ENCODE measurements around the gene DNAJA3. TPM values are rescaled to one million over a fixed set of nuclear protein-coding genes. Genes with fewer than 3 reads are reported as not detected.
A peak's percentile ranks its signal among the peaks of the same experiment; 100 is the strongest.

DNAJA3 gene
- total and polyA plus RNA-seq, 2 of the 4 experiments (the other 2 are of a cell fraction) = 38.0 to 40.2 TPM

- H3K9ac ChIP-seq (ENCODE audit: low read depth, low read length) = no peak overlapping the region
- H3K9me3 ChIP-seq (ENCODE audit: control insufficient read depth, insufficient read depth, low read length) = no peaks in the 10 kb centered on the region
- H3K27me3 ChIP-seq (ENCODE audit: control insufficient read depth, insufficient read depth, low read length) = no peaks in the 10 kb centered on the region
- no peak overlapping the region for H3K4me2 ChIP-seq (ENCODE audit: low read depth, low read length)
- dilution Hi-C loops (cut with HindIII; ENCODE audit: low sequenced_read_pairs, unreplicated experiment) (no loop called here), intact Hi-C loops (cut with micrococcal nuclease) (loop anchor here (5.0 kb wide), 1 partner anchor 132 kb away; the partner anchor contains the start of gene TFAP4), in situ Hi-C loops (cut with MboI; ENCODE audit: low sequenced_read_pairs) (no loop called here)
- peaks cover 13% of the 10 kb centered on the region for H3K9me1 ChIP-seq (ENCODE audit: insufficient read depth, low read length)
- peaks cover 31% of the 10 kb centered on the region for H4K20me1 ChIP-seq (ENCODE audit: insufficient read depth, low read length)
- H2AFZ ChIP-seq (replicated peaks; ENCODE audit: low read length, poor library complexity) = peak overlapping the region; percentile 32
- CTCF ChIA-PET = interaction anchor here (0.6 to 1.1 kb wide), 4 partner anchors 30 to 697 kb away, joined by 3 read pairs; no protein-coding TSS in a partner anchor
- WGBS, 2 experiments (ENCODE audit: extremely low coverage in 2 of 2, insufficient read length in 1 of 2) = 73% methylated on average over 18 of the region's 20 CpGs; no CpG with 5 or more reads in 1 of the 2 experiments
- peak overlapping the region; percentile 55 for H2AK9ac ChIP-seq (replicated peaks; ENCODE audit: low read depth, low read length, poor library complexity)
- no peak overlapping the region for H3K14ac ChIP-seq (replicated peaks; ENCODE audit: low read depth, low read length)
- DNase-seq (no peak), ATAC-seq (ENCODE audit: low read depth) (peak; percentile 18; the same call in 1 of the 2 replicates)
- H3K27ac ChIP-seq (ENCODE audit: insufficient read depth, low read length) = no peak overlapping the region
- H3K79me1 ChIP-seq (ENCODE audit: low read depth in 1 of 2, low read length in 2 of 2) = peaks cover 7 to 26% of the 10 kb centered on the region in 2 experiments; a peak in 2 of 4 replicates
- H2BK5ac ChIP-seq (ENCODE audit: low read depth, low read length, poor library complexity, severe bottlenecking) = no peak overlapping the region
- H2BK15ac ChIP-seq (ENCODE audit: low read depth, low read length) = no peak overlapping the region
- H3K36me3 ChIP-seq (ENCODE audit: control insufficient read depth, insufficient read depth, low read length) = peaks cover 25% of the 10 kb centered on the region; the same call in 1 of the 2 replicates
- no peak overlapping the region for H2BK120ac ChIP-seq (ENCODE audit: low read depth, low read length)
- no peak overlapping the region for H3K56ac ChIP-seq (ENCODE audit: extremely low read depth, insufficient read depth, low read length)
- H4K91ac ChIP-seq (ENCODE audit: insufficient read depth, low read depth, low read length) = no peak overlapping the region
- peaks cover 21% of the 10 kb centered on the region for H3K4me1 ChIP-seq (ENCODE audit: control insufficient read depth, insufficient read depth, low read length)
- no peak overlapping the region for H3K18ac ChIP-seq (ENCODE audit: low read depth, low read length)
- H3K4me3 ChIP-seq (ENCODE audit: insufficient read depth, low read depth, low read length) = no peak overlapping the region
- no peak overlapping the region for H4K8ac ChIP-seq (ENCODE audit: low read depth in 2 of 2, low read length in 2 of 2)
- TF ChIP-seq FOS (IDR thresholded peaks at IDR 0.05; ENCODE audit: low read depth, low read length) (no peak), RCOR1 (IDR thresholded peaks at IDR 0.05; ENCODE audit: insufficient replicate concordance, low read length) (no peak), SMC3 (IDR thresholded peaks at IDR 0.05; ENCODE audit: low read depth, low read length) (peak; percentile 23; the same call in 1 of the 2 replicates), MAFK (IDR thresholded peaks at IDR 0.05; ENCODE audit: low read depth, low read length) (no peak), RFX5 (IDR thresholded peaks at IDR 0.05; ENCODE audit: low read depth, low read length) (no peak), MXI1 (IDR thresholded peaks at IDR 0.05; ENCODE audit: borderline replicate concordance, low read depth, low read length) (no peak), MAZ (IDR thresholded peaks at IDR 0.05; ENCODE audit: borderline replicate concordance, low read depth, low read length) (no peak), CTCF (conservative IDR thresholded peaks at IDR 0.05; ENCODE audit: low read depth, low read length) (peak; percentile 66), NFE2L2 (IDR thresholded peaks at IDR 0.05; ENCODE audit: low read depth, low read length) (no peak), RAD21 (IDR thresholded peaks at IDR 0.05; ENCODE audit: low read length) (peak; percentile 49), POLR2A (IDR thresholded peaks at IDR 0.05; ENCODE audit: low read depth, low read length) (no peak), BHLHE40 (IDR thresholded peaks at IDR 0.05; ENCODE audit: low read depth, low read length) (no peak), CHD1 (IDR thresholded peaks at IDR 0.05; ENCODE audit: low read depth, low read length) (no peak)
- no peak overlapping the region for H3K23ac ChIP-seq (ENCODE audit: low read depth, low read length)
- H2AK5ac ChIP-seq (ENCODE audit: low read depth, low read length) = 0 out of 2 replicates have a peak overlapping the region, but pooled peaks have one; percentile 32
- no peak overlapping the region; the same call in 1 of the 2 replicates for H3K4ac ChIP-seq (ENCODE audit: low read depth, low read length)
- H4K5ac ChIP-seq (ENCODE audit: low read depth, low read length) = no peak overlapping the region
- POLR2A ChIA-PET (ENCODE audit: unreplicated experiment) = no interaction called here
- no peak overlapping the region for H2BK20ac ChIP-seq (ENCODE audit: low read depth, low read length)
- BruUV-seq (replicated peaks) = no TSS peak
These were observed 21.3 kb upstream of the DNAJA3 start for GRCh38 chr16:4404247-4404966.
